ENCODE measurements around the gene ABCD1. TPM values are rescaled to one million over a fixed set of nuclear protein-coding genes. Genes with fewer than 3 reads are reported as not detected.

ABCD1 gene
- total RNA-seq, 1 donor from 2014 or later, result 0.79 TPM

DNA sequence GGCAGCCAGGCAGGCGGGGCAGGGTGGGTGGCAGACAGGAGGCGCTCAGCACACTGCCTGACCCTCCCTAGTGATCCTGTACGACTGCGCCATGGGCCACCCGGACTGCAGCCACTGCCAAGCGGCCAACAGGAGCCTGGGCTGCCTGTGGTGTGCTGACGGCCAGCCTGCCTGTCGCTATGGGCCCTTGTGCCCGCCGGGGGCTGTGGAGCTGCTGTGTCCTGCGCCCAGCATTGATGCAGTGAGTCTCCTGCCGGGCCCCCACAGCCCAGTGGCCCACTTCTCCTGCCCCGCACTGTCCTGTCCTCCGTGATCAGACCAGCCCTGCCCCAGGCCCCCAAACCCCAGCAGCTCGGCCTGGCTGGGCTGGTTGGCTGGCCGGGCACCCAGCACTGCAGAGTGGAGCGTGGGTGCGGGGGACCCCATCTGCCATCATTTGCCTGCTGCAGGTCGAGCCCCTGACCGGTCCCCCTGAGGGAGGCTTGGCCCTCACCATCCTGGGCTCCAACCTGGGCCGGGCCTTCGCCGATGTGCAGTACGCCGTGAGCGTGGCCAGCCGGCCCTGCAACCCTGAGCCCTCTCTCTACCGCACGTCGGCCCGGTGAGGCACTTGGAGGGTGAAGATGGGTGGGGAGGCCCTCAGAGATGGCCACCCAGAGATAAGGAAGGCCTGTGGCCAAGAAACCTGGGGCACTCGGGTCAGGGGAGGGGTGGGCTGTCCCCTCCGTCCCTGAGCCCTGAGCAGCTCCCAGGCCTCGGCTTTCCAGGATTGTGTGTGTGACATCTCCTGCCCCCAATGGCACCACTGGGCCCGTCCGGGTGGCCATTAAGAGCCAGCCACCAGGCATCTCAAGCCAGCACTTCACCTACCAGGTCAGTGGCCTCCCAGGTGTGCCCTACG, 47.0 kb downstream of the ABCD1 start:
- no peaks in the 10 kb centered on the region for H3F3A ChIP-seq (ENCODE audit: low read depth)
- H3K4me1 ChIP-seq, result no peaks in the 10 kb centered on the region
- no peaks in the 10 kb centered on the region for H3K27me3 ChIP-seq
- no peaks in the 10 kb centered on the region for H3K79me2 ChIP-seq (ENCODE audit: low read depth)
- no peaks in the 10 kb centered on the region for H4K20me1 ChIP-seq (ENCODE audit: low read depth)
- no peaks in the 10 kb centered on the region for H3K36me3 ChIP-seq
- no peaks in the 10 kb centered on the region for H3K9me3 ChIP-seq (ENCODE audit: low read depth)
- TF ChIP-seq, protein P1, sequence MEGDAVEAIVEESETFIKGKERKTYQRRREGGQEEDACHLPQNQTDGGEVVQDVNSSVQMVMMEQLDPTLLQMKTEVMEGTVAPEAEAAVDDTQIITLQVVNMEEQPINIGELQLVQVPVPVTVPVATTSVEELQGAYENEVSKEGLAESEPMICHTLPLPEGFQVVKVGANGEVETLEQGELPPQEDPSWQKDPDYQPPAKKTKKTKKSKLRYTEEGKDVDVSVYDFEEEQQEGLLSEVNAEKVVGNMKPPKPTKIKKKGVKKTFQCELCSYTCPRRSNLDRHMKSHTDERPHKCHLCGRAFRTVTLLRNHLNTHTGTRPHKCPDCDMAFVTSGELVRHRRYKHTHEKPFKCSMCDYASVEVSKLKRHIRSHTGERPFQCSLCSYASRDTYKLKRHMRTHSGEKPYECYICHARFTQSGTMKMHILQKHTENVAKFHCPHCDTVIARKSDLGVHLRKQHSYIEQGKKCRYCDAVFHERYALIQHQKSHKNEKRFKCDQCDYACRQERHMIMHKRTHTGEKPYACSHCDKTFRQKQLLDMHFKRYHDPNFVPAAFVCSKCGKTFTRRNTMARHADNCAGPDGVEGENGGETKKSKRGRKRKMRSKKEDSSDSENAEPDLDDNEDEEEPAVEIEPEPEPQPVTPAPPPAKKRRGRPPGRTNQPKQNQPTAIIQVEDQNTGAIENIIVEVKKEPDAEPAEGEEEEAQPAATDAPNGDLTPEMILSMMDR (IDR thresholded peaks at IDR 0.05), result no peak
- no peak for TF ChIP-seq EZH2phosphoT487 (IDR thresholded peaks at IDR 0.05)
- TF ChIP-seq EZH2 (IDR thresholded peaks at IDR 0.05), result no peak
- Mint-ChIP-seq H3K27me3 (ENCODE audit: insufficient read depth, low read depth) (peaks cover 2% of the 10 kb centered on the region), H3K36me3 (no peaks in the 10 kb centered on the region), H3K27ac (peak overlapping the region; percentile 50), H3K4me3 (no peak overlapping the region), H3K4me1 (peaks cover 2% of the 10 kb centered on the region), H3K9me3 (peaks cover 4% of the 10 kb centered on the region)
- H3K4me2 ChIP-seq, result no peak overlapping the region
- no peak overlapping the region for H3K27ac ChIP-seq
- no peak for DNase-seq (ENCODE audit: low spot score)
- no peak overlapping the region for H3K4me3 ChIP-seq
- H2AFZ ChIP-seq (replicated peaks), result no peak overlapping the region
- H3K9ac ChIP-seq, result no peak overlapping the region

DNA sequence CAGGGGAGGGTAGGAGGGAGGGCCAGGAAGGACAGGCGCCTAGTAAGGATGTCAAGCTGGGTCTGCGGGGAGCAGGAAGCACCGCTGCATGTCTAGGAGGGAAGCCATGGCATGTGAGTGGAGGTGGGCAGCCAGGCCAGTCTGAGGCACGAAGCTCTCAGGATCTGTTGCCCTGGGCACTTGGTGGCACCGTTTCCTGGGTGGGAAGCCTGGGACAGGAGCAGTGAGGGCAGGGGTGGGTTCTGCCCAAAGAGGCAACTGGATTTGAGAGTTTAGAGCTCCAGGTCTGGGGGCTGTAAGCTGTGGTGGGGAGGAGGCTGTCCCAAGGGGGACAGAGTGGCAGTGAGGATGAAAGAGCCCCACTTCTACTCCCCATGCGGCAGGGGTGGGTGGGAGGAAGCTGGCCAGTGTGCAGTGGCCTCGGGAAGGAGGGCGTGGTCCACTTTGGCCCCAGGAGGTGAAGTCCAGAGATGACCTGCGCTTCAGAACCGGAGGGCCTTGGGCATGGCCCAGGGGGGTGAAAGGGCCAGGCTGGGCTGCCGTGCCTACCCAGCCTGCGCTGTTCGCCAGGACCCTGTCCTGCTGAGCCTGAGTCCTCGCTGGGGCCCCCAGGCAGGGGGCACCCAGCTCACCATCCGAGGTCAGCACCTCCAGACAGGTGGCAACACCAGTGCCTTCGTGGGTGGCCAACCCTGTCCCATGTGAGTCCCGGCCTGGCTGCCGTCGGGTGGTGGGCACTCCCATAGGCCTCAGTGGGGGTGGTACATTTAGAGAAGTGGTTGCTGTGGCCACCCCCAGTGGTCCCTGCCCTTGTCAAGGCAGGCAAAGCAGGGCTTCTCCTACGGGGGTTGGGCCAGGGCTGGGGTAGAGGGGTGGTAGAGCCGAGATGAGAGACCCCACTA, 47.9 kb downstream of the ABCD1 start:
- H4K20me1 ChIP-seq (ENCODE audit: low read depth), result no peaks in the 10 kb centered on the region
- Mint-ChIP-seq H3K27me3 (ENCODE audit: insufficient read depth, low read depth) (peaks cover 2% of the 10 kb centered on the region), H3K4me1 (no peaks in the 10 kb centered on the region), H3K4me3 (no peak overlapping the region), H3K36me3 (no peaks in the 10 kb centered on the region), H3K27ac (peak overlapping the region; percentile 50), H3K9me3 (peaks cover 4% of the 10 kb centered on the region)
- no peak overlapping the region for H3K9ac ChIP-seq
- no peaks in the 10 kb centered on the region for H3K9me3 ChIP-seq (ENCODE audit: low read depth)
- no peaks in the 10 kb centered on the region for H3K79me2 ChIP-seq (ENCODE audit: low read depth)
- no peak overlapping the region for H3K27ac ChIP-seq
- H3F3A ChIP-seq (ENCODE audit: low read depth), result no peaks in the 10 kb centered on the region
- DNase-seq (ENCODE audit: low spot score), result no peak
- no peaks in the 10 kb centered on the region for H3K36me3 ChIP-seq
- no peak overlapping the region for H3K4me3 ChIP-seq
- no peaks in the 10 kb centered on the region for H3K4me1 ChIP-seq
- H3K4me2 ChIP-seq, result no peak overlapping the region
- no peaks in the 10 kb centered on the region for H3K27me3 ChIP-seq
- H2AFZ ChIP-seq (replicated peaks), result no peak overlapping the region
- TF ChIP-seq, protein P1 (IDR thresholded peaks at IDR 0.05), result no peak
- no peak for TF ChIP-seq EZH2phosphoT487 (IDR thresholded peaks at IDR 0.05)
- no peak for TF ChIP-seq EZH2 (IDR thresholded peaks at IDR 0.05)

DNA sequence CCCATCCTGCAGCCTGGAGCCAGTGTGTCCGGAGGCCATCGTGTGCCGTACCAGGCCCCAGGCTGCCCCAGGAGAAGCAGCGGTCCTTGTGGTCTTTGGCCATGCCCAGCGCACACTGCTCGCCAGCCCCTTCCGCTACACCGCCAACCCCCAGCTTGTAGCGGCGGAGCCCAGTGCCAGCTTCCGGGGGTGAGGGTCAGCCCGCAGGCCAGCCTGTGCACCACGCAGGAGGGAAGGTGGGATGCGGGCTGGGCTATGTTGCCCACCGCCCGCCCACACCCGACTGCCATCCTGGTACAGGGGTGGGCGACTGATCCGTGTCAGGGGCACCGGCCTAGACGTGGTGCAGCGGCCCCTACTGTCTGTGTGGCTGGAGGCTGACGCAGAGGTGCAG, 48.6 kb downstream of the ABCD1 start:
- H3K27me3 Mint-ChIP-seq (ENCODE audit: insufficient read depth, low read depth), result peaks cover 2% of the 10 kb centered on the region
- peaks cover 5% of the 10 kb centered on the region for H3K9me3 Mint-ChIP-seq
- Histone ChIP-seq H3K9ac (no peak overlapping the region), H4K20me1 (ENCODE audit: low read depth) (no peaks in the 10 kb centered on the region), H3K4me2 (no peak overlapping the region), H3K36me3 (no peaks in the 10 kb centered on the region), H3K27me3 (no peaks in the 10 kb centered on the region), H3K4me3 (no peak overlapping the region), H3F3A (ENCODE audit: low read depth) (no peaks in the 10 kb centered on the region), H3K27ac (no peak overlapping the region), H3K4me1 (no peaks in the 10 kb centered on the region), H3K9me3 (ENCODE audit: low read depth) (no peaks in the 10 kb centered on the region), H3K79me2 (ENCODE audit: low read depth) (no peaks in the 10 kb centered on the region), H2AFZ (replicated peaks) (no peak overlapping the region)
- no peak overlapping the region for H3K27ac Mint-ChIP-seq
- no peak for DNase-seq (ENCODE audit: low spot score)
- H3K4me3 Mint-ChIP-seq, result no peak overlapping the region
- H3K36me3 Mint-ChIP-seq, result no peaks in the 10 kb centered on the region
- no peaks in the 10 kb centered on the region for H3K4me1 Mint-ChIP-seq
- no peak for TF ChIP-seq EZH2 (IDR thresholded peaks at IDR 0.05)
- no peak for TF ChIP-seq EZH2phosphoT487 (IDR thresholded peaks at IDR 0.05)
- TF ChIP-seq, protein P1 (IDR thresholded peaks at IDR 0.05), result no peak

Data from neural progenitor cell (in vitro differentiated cells).